GM21786 (cell line): ENCODE measurements around the gene EHD1.

Experiments
- ATAC-seq: cut with Tn5 transposase; IDR thresholded peaks from one replicate; pipeline ENCODE4 v1.9.1; 2021; ENCODE audit not compliant: unreplicated experiment

Gene EHD1

DNA sequence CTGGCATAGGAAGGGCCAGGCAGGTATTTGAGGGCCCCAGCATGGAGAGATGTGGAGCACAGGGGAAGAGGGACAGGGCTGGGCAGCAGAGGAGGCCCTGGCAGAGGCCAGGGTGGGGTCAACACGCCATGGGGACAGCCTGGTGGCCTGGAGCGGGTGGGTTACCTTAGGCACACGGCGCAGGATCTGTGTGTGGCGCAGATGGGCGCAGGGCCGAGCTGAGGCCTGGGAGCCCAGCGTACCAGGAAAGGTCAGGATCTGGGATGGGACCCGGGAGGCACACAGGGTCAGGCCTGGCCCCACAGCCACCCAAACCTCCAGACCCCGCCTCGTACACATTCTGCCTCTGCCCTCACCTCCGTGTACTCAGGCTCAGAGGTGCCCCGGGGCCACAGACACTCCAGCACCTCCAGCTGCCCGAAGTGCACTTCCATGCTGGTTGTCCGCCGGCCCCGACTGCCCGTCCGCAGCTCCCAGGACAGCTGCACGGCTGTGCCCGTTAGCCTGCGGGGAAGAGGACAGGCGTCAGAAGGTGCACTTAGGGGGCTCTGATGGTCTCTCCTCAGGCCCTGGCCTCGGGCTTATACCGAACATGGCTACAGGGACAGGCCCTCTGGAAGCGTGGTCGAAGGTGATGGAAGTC is 32.2 kb upstream of the EHD1 start:
- no peak for ATAC-seq

DNA sequence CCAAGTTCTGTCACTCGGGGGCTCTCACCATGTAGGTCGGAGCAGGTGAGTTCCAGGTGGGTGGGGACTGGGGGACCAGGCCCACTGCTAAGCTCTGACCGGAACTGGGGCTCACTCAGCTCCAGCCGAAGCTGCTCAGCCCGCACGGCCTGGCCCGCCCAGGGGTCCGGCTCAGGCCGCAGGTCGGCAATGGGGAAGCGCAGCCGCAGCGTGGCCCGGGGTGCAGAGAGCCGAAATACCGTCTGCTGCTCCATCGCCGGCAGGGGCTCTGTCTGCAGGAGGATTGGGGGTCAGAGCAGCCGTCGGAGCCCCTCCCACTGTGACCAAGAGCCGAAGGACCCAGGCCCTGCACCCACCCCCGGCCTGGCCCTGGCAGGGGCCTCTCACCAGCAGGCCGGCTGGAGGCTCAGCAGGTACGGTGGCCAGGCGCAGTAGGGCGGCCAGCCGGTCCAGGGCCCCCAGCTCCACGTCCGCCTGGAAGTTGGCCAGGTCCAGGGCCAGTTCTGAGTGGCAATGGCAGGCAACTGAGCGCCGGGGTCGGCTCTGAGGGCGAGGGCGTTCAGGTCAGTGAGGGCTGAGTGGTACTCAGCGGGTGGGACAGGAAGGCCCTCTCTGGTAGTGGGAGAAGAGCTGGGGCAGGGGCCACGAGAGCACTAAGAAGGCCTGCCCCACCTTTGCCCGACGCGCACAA is 31.4 kb upstream of the EHD1 start:
- ATAC-seq, result no peak

DNA sequence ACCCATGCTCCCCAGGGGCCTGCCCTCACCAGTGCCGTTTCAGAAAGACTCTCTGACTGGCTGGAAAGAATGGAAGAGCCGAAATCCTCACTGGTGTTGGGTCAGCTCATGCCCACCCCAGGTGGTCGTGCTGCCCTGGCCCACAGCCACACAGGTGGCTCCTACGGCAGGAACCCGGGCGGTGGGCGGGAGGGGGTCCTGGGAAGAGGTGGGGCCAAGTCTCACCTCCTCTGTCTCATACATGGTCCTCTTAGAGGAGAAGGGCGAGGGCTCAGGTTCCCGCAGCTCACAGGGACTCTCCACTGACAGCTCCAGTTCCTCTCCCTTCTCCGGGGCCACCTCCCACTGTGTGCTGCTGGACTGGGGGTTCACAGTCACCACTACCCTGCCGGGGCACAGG is 30.3 kb upstream of the EHD1 start:
- no peak for ATAC-seq

DNA sequence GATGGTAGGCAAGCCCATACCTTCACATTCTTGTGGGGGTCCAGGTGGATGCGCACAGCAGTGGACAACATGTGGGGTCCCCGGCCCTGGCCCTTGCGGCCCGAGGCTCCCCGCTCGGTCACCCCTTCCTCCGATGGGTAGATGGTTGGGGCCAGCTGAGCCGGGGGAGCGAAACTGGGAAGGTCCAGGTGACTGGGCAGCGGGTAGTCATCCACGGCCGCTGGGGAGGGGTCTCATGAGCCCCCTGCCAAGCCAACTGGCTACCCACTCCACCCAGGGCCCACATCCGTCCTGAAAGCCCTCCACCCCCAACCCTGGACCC is 27.9 kb upstream of the EHD1 start:
- ATAC-seq, result no peak

DNA sequence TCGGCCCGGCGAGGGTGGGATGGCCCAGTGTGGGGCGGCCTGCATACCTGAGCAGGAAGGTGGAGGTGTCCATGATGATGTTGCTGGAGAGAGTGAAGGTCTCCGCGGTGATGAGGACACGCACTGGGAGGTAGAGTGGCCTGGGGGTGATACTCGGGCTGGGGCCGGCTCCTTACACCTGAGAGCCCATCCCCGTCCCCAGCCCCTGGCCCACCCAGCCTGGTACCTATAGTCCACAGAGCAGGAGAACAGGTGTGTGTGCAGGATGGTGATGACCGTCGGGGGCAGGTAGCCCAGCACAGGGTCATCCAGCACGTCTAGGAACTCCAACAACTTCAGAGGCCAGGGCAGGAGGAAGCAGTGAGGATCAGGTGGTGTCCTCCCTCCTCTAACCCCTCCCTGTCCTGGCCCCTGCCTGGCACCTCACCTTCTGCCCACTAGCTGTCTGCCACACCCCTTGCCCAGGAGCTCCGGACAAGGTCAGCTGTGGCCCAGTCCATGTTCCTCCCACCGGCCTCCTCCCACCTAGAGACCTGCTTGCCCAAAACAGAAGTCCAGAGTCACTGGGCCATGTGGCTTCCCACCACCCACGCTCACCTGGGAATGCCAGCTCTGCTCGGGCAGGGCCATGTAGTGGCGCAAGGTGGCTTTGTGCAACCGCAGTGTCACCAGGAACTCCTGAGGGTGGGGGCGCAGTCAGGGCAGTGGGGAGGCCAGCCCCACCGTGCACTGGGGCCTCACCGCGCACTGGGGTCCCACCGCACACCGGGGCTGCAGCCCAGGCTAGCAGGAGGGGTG is 27.3 kb upstream of the EHD1 start:
- ATAC-seq, result no peak

DNA sequence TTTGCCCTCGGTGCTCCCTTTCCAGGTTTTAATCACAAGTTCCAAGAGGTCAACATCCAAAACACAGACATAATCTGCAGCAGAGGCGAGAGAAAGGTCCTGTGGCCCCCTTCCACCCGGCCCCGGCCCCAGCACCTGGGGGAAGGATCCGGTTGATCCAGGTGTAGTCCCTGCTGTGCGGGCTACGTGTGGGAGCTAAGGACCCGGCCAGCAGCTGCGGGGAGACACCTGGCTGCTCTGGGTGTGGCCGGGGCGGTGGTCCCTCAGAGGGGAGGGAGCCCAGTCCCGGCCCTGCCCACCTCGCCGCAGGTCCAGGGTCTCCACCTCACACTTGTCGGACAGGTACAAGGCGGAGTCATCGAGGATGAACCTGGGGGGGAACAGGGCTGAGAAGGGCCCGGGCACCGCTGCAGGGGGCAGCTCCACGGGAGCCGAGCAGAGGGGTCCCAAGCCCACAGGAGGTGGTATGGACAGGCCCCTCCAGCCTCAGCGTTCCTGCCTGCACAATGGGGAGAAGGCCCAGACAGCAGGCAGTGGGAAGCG is 24.9 kb upstream of the EHD1 start:
- ATAC-seq, result no peak

DNA sequence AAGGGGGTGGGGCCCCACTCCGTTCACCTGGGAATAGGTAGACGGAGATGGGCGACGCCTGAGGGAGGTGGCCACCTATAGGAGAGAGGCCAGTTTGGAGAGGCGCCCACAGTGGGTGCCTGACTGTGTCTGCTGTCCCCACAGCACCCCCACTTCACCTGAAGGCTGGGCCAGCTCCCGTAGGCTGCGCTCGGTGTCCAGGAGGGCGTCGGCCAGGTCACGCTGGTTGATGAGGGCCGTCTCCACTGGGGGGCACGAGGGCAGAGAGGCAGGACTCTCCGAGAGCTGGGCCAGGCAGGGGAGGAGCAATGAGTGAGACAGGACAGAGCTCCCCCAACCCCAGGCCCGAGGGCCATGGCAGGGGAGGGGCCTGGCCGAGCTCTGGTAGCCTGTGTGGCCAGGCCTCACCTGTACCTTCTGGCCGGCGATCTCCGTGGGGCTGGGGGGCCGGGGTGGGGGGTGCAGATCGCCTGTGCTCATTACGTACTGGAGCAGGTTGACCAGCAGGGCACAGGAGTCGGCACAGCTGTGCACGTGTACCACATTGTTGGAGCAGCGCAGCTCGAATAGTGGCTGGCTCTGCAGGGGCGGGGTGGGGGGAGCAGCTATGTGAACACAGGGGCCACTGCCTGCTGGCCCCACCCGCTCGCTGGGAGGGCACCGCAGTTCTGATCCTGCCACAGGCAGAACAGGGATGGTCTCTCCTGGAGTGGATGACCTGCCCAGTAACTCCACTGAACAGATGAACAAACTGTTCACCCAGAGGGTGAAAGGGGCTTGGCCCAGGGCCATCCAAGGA is 23.9 kb upstream of the EHD1 start:
- no peak for ATAC-seq

DNA sequence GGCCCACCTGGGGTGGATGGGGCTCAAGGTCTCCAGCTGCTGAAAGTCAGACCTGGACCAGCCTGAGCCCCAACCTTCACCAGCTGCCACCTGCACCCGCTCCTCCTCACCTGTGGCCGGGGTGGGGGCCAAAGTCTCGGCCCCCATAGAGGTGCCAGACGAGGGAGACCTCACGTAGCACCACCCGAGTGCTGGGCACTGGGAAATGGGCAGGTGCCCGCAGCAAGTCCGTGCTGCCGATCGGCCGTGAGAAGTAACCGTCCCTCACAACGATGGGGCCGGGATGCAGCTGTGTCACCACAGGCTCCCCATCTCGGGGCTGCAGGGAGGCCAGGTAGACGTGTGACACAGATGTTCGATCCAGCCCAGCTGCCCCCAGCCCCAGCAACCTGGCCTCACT is 22.4 kb upstream of the EHD1 start:
- no peak for ATAC-seq

DNA sequence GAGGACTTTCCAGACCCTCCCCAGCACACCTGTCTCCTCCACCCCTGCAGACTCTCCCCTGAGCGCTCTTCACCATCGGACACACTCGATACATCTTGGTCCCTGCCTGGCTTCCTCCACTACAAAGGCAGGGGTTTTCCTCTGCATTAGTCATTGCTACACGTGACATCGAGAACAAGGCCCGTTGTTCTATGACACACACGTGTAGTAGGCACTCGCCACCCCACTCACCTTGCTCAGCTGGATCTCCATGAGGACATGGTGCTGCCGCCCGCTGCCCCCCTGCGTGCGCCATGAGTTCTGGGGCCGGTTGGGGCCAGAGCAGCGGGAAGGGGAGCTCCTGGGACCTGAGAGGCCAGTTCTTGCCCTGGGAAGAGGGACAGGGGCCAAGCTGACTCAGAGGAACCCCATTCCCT is 21.9 kb upstream of the EHD1 start:
- no peak for ATAC-seq

DNA sequence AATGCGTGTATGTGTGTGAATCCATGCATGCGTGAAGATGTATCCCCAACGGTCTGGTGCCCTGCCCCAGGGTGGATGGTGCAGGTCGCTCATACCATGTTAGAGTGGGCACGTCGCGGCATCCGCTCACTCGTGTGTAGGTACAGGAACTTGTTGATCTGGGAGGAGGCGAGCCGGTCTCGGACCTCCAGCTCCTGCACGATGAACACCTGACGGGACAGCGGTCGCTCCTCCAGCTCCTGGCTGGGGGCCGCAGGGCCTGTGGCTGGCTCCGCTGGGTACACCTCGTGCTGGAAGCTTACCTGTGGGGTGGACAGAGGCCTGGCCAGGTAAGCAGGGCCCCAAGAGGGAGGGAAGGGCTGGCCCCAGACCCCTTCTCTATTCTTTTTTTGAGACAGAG is 20.1 kb upstream of the EHD1 start:
- ATAC-seq, result no peak

DNA sequence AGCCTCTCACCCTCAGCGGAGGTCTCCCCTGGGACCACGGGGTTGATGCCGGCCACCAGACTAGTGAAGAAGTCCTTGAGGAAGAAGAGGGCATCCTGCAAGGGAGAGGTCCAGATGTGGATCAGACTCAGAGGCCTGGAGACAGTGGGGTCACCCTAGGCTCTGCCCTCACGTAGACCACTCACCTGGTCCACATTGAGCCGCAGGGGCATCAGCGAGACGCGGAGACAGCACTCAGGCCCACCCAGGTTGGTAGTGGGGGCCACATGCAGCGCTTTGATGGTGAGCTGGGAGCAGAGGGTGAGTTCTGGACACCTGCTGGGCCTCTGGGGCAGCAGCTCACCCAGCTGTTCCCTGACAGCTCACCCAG is 19.6 kb upstream of the EHD1 start:
- no peak for ATAC-seq

DNA sequence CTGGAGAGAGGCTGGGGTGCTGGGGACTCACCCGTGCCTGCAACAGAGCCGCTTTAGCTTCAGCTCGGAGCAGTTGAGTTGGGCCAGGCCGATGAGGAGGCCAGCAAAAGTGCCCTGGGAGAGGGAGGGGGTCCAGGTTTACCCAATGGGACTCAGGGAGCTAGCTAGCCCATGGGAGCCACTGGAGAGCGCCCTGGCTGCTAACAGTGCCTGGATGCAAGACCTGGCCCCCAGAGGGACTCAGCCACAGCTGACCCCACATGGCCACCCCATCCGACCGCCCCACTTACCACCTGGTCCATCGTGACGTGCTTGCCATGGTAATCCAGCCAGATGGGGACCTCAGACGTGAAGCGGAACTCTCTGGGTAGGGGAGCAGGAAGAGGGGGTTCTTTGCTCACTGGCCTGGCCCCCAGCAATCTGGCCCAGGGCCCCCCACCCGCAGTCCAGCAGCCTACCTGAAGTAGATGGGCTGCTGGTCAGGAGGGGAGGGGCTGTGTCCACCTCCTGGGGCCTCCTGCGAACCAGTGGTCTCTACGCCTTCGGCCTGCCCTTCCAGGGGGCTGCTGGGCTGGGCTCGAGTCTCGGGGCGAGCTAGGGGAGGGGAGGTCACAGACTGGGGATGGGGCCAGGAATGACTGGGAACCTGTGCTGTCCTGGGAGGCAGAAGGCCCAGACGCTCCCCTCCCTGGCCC is 19.1 kb upstream of the EHD1 start:
- ATAC-seq, result no peak

DNA sequence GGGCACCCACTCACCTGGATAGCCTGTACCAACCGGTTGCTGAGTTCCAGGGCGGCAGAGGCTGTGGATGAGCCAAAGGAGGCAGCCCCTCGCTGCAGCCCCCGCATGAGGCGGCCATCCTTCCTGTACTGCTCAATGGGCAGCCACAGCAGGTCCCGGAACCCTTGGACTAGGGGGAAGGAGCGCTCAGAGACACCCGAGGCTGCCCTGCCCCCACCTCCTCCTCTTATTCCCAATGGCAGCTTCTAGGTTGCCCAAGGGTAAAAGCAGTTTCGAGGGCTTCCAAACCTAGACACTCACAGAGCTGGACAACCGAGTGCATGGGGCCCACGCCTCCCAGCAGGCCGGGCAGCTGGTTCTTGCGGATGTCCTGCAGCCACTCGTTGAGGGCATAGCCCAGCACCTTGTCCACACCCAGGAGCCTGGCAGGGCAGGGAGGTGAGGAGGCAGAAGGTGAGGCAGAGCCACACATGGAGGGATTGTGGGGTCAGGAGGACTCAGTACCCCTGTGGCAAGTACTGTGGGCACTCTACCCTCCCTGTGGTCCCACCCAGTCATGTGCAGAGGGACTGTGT is 18.1 kb upstream of the EHD1 start:
- no peak for ATAC-seq

DNA sequence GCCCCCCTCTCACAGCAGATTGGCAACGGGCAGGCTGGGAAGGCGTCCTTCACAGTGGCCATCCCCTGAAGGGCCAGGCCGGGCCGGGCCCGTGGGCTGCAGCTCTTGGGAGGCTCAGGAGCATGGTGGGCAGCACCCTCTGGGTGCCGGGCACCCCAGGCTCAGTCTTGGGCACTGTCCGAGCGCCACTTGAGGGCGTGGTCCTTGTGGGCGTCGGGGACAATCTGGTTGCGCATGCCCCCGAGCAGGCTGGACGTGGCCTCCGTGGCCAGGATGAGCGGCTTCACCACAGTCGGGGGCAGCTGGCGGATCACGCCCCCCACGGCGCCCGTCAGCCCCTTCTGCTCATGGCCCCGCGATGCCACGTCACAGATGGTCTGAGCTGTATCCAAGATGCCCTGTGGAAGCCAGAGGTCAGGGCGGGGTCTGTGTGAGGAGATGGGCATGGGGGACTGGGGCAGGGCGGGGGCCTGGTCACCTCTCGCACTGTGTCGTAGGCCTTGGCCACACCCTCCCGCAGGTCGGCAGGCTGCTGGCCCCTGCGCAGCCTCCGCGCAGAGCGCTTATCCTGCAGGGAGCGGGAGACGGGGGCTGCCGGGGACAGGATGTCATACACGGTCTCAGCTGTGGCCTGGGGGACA is 16.5 kb upstream of the EHD1 start:
- no peak for ATAC-seq

DNA sequence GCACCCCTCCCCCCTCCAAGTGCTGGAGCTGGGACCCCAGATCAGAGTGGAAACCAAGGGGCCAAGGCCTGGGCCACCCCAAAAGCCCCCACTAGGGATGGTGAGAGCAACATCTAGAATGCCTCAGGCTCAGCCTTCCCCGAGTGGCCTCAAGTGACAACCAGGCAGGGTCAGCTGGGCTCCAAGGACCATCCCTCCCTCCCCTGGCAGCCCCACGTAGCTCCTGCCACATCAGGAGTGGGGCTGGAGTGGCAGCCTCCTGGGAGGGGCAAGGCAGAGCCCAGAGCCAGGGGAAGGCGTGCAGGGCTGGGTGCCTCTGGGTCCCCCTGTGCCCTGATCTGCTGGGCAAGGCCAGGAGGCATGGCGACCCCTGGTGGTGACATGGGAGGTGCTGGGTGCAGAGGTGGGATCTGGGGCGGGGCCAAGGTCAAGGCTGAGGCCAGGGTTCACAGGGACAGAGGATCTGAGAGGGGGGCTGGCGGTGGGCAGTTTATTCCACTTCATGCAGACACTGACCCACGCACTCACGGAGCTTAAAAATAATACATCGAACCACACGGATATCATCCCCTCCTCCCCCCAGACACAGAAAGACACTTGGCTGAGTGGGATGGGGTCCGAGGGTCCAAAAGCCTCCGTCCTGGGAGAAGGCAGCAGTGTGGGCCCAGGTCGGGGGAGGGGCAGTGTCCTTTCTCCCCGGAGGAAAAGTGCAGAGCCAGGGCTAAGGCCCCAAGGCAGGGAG is 15.8 kb upstream of the EHD1 start:
- no peak for ATAC-seq

DNA sequence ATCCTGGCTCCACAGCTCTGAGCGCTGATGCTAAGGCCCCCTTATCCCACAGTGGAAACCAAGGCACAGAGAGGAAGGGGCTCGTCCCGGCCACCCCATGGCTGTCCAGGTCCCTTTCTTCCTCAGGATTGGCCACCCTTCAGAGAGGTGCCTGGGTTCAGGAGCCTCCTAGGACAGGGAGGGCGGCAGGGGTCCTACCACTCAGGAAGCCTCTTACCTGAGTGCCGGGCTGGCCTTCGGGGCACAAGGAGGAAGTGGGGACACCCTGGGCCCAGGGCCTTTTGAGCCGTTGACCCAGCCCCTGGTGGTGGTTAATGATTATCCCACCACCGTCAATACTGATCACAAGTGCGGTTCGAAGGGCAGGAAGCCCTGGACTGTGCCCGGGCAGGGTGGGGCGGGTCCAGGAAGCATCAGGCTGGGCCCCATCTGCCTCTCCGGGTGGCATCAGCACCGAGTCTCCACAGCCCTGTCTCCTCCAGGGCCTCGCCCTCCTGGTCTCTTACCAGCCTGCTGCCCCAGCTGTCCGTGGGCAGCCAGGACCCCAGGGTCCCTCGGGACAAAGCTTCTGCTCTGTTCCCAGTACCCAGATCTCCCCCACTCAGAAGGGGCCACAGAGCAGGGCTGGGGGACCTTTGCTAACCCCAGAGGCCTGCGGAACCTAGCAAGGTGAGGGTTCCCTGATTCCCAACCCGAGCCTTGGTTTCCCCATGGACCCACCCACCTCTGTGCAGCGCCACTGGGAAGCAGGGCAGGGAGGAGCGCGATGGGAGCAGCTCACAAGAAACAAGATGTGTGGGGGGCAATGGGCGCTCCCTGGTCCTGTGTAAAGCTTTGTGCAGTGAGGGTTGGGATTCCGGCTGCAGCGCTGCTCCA is 15.0 kb upstream of the EHD1 start:
- no peak for ATAC-seq

DNA sequence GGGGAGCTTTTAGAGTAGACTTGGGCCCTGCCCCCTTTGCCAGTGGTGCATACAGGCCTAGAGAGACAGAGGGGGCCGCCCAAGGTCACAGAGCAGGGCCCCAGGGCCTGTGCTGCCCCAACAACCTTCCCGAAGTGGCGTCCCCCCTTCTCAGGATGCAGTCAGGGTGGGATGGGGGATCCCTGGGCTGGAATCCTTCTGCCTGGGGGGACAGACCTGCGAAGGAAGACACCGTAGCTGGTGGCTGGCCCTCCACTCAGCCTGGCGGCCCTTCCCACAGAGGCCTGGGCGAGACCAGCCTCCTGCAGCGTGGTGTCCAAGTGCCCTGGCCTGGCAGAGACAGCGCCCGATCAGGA is 14.4 kb upstream of the EHD1 start:
- no peak for ATAC-seq

DNA sequence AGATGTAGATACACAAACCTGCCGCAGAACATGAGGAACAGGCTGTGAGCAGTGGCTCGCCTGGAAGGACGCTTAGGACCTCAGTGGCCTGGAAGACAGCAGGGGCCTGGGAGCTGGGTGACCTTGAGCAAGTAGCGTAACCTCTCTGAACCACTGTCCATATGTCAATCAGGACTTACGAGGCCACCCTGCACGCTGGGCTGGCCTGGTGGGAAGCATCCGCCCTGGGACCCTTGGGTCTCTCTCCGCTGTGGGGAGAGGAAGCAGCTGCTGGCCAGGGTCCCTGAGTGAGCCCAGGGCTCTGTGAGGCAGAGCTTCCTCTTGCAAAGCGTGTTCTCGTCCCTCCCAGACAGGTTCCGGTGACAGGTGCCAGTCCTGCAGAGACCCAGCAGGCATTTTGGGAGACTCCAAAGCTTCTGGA is 14.0 kb upstream of the EHD1 start:
- ATAC-seq, result no peak
